Inflammatory macrophage (primary cell): ENCODE measurements around the gene CXorf51B.
"Not testable (repeated sequence)": the region's sequence is repeated elsewhere in the genome, so short reads cannot be mapped to it uniquely, and the experiment has no call there.

Experiments used
- DNase-seq, 2 donors: peaks; one replicate each; pipeline ENCODE4 v3.0.0-alpha.2; 2020 to 2022
- total RNA-seq, 18 experiments: gene quantifications; one replicate each; lab custom pipeline; 2026; ENCODE audit warnings: mixed read lengths in 6 of 18, inconsistent platforms in 2 of 18; lab: John Stamatoyannopoulos, UW

CXorf51B gene
- 0 reads per million in 18 experiments for total RNA-seq

- not testable (repeated sequence) for DNase-seq
Measured at GRCh38 chrX:146809471-146809870, at the start of gene CXorf51B. Gene CXorf51B, plus strand, starts transcription at chrX:146809771. Its CDS starts 21 bp downstream, at chrX:146809792.

GRCh38 chrX:146814644-146815043 lies 5.1 kb downstream of the CXorf51B start, which contains the start of gene CXorf51A:
Gene CXorf51A, minus strand, starts transcription at chrX:146814744. Its CDS starts 21 bp downstream, at chrX:146814723.
- not testable (repeated sequence) for DNase-seq

GRCh38 chrX:146831994-146832393 lies 22.4 kb downstream of the CXorf51B start:
- no peak for DNase-seq

- no peak for DNase-seq
Measured at GRCh38 chrX:146854281-146854680, 44.7 kb downstream of the CXorf51B start.
